RWPE2 (cell line): ENCODE measurements around the gene CCDC86.

Experiments used
- ATAC-seq: fragments of 200-7000 bp; cut with Tn5 transposase; 3 replicates; pipeline ENCODE4 v1.9.1; 2021; ENCODE audit warnings: low read depth
- DNase-seq: peaks from one replicate; pipeline ENCODE4 v3.0.0-alpha.2; 2020; ENCODE audit warnings: low spot score
- H3K27ac ChIP-seq: fragments of 450-650 bp; 2 replicates; pipeline ENCODE4 v1.5.1; 2017; ENCODE audit warnings: mild to moderate bottlenecking; ENCODE audit not compliant: poor library complexity, severe bottlenecking
- H3K27me3 ChIP-seq: fragments of 250-450 bp; sonication (Bioruptor Pico); 2 replicates; pipeline ENCODE4 v1.5.1; 2021; ENCODE audit warnings: mild to moderate bottlenecking, moderate library complexity; ENCODE audit not compliant: insufficient read depth, poor library complexity, severe bottlenecking
- H3K36me3 ChIP-seq: fragments of 250-450 bp; sonication (Bioruptor Pico); 2 replicates; pipeline ENCODE4 v1.5.1; 2020; ENCODE audit warnings: low read depth, mild to moderate bottlenecking, moderate library complexity
- H3K4me1 ChIP-seq: fragments of 250-450 bp; sonication (Bioruptor Pico); 2 replicates; pipeline ENCODE4 v1.5.1; 2021; ENCODE audit warnings: mild to moderate bottlenecking, moderate library complexity; ENCODE audit not compliant: insufficient read depth, poor library complexity, severe bottlenecking
- H3K4me3 ChIP-seq: fragments of 250-450 bp; sonication (Bioruptor Pico); 2 replicates; pipeline ENCODE4 v1.5.1; 2021; ENCODE audit warnings: mild to moderate bottlenecking, moderate library complexity; ENCODE audit not compliant: severe bottlenecking
- H3K9me3 ChIP-seq: fragments of 250-450 bp; sonication (Bioruptor Pico); 2 replicates; pipeline ENCODE4 v1.5.1; 2021; ENCODE audit warnings: mild to moderate bottlenecking, moderate library complexity; ENCODE audit not compliant: severe bottlenecking
- TF ChIP-seq, protein P1 (sequence below): fragments of 450-650 bp; IDR thresholded peaks from one replicate; pipeline ENCODE4 v1.5.1; 2017; ENCODE audit warnings: mild to moderate bottlenecking, moderate library complexity; ENCODE audit not compliant: poor library complexity, severe bottlenecking

CCDC86 gene

DNA sequence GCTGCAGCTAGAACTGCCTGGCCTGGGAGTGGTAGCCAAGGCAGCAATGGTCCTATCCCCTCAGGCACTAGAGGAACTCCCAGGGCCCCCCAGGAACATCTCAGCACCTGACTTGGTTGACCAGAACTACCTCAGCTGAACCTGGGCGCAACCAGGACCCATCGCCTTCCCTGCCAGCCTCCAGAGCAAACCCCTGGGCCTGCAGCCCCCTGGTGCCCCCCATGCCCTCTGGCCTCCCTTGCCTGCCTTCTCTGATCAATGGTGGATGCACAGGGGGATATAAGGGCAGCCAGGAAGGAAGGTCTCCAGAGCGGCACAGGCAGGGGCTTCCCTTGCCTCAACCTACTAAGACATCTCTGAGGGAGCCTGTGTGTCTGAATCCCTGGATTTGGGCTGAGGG lies 43.3 kb upstream of the CCDC86 start:
- H3K4me3 ChIP-seq = no peak overlapping the region
- no peak overlapping the region for H3K27ac ChIP-seq
- no peaks in the 10 kb centered on the region for H3K9me3 ChIP-seq
- H3K4me1 ChIP-seq = no peaks in the 10 kb centered on the region
- DNase-seq = no peak
- TF ChIP-seq, protein P1, sequence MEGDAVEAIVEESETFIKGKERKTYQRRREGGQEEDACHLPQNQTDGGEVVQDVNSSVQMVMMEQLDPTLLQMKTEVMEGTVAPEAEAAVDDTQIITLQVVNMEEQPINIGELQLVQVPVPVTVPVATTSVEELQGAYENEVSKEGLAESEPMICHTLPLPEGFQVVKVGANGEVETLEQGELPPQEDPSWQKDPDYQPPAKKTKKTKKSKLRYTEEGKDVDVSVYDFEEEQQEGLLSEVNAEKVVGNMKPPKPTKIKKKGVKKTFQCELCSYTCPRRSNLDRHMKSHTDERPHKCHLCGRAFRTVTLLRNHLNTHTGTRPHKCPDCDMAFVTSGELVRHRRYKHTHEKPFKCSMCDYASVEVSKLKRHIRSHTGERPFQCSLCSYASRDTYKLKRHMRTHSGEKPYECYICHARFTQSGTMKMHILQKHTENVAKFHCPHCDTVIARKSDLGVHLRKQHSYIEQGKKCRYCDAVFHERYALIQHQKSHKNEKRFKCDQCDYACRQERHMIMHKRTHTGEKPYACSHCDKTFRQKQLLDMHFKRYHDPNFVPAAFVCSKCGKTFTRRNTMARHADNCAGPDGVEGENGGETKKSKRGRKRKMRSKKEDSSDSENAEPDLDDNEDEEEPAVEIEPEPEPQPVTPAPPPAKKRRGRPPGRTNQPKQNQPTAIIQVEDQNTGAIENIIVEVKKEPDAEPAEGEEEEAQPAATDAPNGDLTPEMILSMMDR = no peak
- H3K36me3 ChIP-seq = no peaks in the 10 kb centered on the region
- H3K27me3 ChIP-seq = no peaks in the 10 kb centered on the region
- ATAC-seq = no peak

DNA sequence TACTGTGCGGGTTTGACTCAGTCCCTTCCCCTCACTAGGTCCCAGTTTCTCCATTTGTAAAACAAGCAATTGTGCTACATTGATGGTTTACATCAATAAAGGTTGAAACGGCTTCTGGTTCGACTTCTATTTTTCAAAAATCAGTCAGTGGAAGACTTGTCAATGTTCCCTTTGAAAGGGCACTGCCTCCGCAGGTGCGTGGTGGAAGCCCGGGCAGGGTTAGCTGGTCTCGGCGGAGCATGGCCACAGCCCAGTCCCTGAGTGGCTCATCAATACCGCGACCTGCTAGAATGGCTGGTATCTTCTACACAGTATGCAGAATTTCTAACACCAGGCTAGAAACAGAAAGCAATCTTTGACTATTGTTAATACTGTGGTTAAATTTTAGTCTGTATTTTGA lies 40.7 kb upstream of the CCDC86 start:
- ATAC-seq = no peak
- no peaks in the 10 kb centered on the region for H3K27me3 ChIP-seq

DNA sequence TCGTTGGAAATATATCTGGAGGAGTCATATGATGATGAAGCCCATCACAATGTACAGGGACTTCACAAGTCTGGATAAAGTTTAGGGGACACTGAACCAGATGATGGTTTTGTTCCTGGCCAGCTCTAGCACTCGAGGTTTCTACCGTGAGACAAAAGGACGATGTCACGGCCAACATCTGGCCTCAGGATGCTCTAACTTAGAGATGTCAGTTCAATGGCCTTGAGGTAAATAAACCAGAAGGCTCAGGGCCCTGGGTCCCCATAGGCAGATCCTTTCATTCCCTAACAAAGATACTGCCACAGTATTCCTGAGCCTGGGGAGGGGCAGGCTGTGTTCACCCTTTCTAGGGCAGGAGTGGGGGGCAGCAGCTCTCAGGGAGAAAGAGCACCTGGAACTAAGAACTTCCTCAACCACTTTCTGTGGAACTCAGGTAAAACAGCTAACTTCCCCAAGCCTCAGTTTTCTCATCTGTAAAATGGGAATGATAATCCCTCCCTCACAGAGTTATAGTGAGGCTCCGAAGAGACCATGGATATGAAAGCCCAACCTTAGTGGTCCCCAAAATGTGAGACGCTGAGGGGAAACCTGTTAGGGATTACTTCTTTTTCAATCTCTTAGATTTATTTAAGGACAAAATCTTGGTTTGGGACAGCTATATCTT lies 38.5 kb upstream of the CCDC86 start:
- no peak overlapping the region for H3K27ac ChIP-seq
- no peaks in the 10 kb centered on the region for H3K36me3 ChIP-seq
- no peaks in the 10 kb centered on the region for H3K27me3 ChIP-seq
- no peak for DNase-seq
- H3K9me3 ChIP-seq = no peaks in the 10 kb centered on the region
- H3K4me3 ChIP-seq = no peak overlapping the region
- TF ChIP-seq, protein P1 = no peak
- no peaks in the 10 kb centered on the region for H3K4me1 ChIP-seq
- ATAC-seq = no peak

More for the DNA sequence above, 40.7 kb upstream of the CCDC86 start:
- Histone ChIP-seq H3K4me3 (no peak overlapping the region), H3K9me3 (no peaks in the 10 kb centered on the region), H3K27ac (no peak overlapping the region), H3K4me1 (no peaks in the 10 kb centered on the region), H3K36me3 (no peaks in the 10 kb centered on the region)
- TF ChIP-seq, protein P1 = no peak
- DNase-seq = no peak

DNA sequence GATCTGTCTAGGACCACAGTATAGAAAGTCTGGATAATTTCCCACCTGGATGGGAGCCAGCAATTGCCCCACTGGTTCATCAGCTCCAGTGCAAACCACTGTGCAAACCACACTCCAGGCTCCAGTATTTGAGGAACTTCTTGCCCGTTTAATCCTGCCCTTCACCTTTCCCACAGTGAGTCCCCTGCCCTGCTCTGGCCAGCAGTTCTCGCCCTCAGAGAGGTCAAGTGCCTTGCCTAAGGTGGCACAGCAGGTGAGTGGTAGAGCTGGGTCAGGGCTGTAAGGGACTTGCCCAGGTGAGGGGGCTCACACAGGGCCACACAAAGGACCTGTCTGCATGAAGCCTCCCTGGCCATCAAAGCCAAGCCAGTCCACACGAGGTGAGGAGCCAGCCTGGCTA lies 32.7 kb upstream of the CCDC86 start:
- TF ChIP-seq, protein P1 = no peak
- Histone ChIP-seq H3K36me3 (no peaks in the 10 kb centered on the region), H3K27ac (no peak overlapping the region), H3K9me3 (no peaks in the 10 kb centered on the region), H3K4me3 (no peak overlapping the region), H3K4me1 (no peaks in the 10 kb centered on the region), H3K27me3 (no peaks in the 10 kb centered on the region)
- DNase-seq (no peak), ATAC-seq (no peak)

DNA sequence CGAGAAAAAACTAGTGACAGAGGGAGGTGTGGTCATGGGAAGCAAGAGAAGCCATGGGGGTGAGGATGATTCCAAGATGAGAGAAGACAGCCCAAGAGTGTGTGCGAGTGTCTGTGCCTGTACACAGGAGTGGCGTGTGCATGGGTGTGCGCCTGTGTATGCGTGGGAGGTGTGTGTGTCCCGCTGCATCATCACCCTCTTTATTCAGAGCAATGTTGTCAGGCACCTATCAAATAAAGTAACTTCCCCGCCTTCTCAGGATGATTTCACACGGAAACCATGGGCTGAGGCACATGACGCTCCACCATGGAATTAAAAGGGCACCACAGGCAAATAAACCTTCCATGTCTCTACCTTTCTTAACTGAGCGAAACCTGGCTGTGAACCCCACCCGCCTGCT lies 32.2 kb upstream of the CCDC86 start:
- Histone ChIP-seq H3K27me3 (no peaks in the 10 kb centered on the region), H3K36me3 (no peaks in the 10 kb centered on the region), H3K9me3 (no peaks in the 10 kb centered on the region), H3K4me3 (no peak overlapping the region), H3K27ac (no peak overlapping the region), H3K4me1 (no peaks in the 10 kb centered on the region)
- TF ChIP-seq, protein P1 = no peak
- DNase-seq (no peak), ATAC-seq (no peak)
